ENCODE data around the gene SMIM32.

DNA sequence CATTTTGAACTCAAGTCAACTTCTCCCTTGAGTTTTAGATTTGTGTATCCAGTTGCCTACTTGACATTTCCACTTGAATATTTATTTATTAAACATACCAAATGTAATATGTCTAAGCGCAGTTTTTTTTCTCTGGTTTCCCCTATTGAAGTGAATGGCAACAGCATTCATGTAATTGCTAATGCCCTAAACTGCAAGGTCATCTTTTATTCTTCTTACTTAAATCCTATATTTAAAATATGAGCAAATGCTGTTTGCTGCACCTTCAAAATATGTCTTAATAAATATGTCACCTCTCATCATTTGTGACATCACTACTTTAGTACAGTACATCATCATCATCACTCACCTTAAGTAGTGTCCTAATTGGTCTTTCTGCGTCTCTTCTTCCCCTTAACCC is 37.9 kb downstream of the SMIM32 start:
- TF ChIP-seq, protein P1, sequence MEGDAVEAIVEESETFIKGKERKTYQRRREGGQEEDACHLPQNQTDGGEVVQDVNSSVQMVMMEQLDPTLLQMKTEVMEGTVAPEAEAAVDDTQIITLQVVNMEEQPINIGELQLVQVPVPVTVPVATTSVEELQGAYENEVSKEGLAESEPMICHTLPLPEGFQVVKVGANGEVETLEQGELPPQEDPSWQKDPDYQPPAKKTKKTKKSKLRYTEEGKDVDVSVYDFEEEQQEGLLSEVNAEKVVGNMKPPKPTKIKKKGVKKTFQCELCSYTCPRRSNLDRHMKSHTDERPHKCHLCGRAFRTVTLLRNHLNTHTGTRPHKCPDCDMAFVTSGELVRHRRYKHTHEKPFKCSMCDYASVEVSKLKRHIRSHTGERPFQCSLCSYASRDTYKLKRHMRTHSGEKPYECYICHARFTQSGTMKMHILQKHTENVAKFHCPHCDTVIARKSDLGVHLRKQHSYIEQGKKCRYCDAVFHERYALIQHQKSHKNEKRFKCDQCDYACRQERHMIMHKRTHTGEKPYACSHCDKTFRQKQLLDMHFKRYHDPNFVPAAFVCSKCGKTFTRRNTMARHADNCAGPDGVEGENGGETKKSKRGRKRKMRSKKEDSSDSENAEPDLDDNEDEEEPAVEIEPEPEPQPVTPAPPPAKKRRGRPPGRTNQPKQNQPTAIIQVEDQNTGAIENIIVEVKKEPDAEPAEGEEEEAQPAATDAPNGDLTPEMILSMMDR (IDR thresholded peaks at IDR 0.05; ENCODE audit: poor library complexity), result no peak
- TF ChIP-seq EZH2phosphoT487 (IDR thresholded peaks at IDR 0.05; ENCODE audit: low read depth, severe bottlenecking, unreplicated experiment) (no peak), EZH2 (IDR thresholded peaks at IDR 0.05; ENCODE audit: borderline replicate concordance) (no peak)
